Coronary artery (tissue), 2 donors: Measurements from ENCODE around the gene TMTC1.
A peak's percentile ranks its signal among the peaks of the same experiment; 100 is the strongest.
"Not testable (repeated sequence)": the region's sequence is repeated elsewhere in the genome, so short reads cannot be mapped to it uniquely, and the experiment has no call there.

Experiments
- DNase-seq: peaks from one replicate; pipeline ENCODE4 v3.0.0-alpha.2; 2017; ENCODE audit warnings: low spot score
- H3K27ac ChIP-seq, 2 donors: fragments of 200-600 bp; sonication (generic); one replicate each; pipeline ENCODE4 v1.5.1; 2016 to 2019
- H3K4me3 ChIP-seq: fragments of 200-600 bp; sonication (generic); 2 replicates; pipeline ENCODE4 v1.5.1; 2016; ENCODE audit warnings: mild to moderate bottlenecking, moderate library complexity
- CTCF ChIP-seq: fragments of 200-600 bp; sonication (generic); IDR thresholded peaks from one replicate; pipeline ENCODE4 v1.5.1; 2019; ENCODE audit warnings: antibody characterized with exemption

The TMTC1 gene

GRCh38 chr12:29649722-29650121 is 134.0 kb downstream of the TMTC1 start:
- no peak overlapping the region for H3K4me3 ChIP-seq
- no peak overlapping the region for H3K27ac ChIP-seq
- TF ChIP-seq CTCF: no peak
- no peak for DNase-seq

- no peak for DNase-seq
- no peak for TF ChIP-seq CTCF
- Histone ChIP-seq H3K4me3 (no peak overlapping the region), H3K27ac (no peak overlapping the region)
Measured at GRCh38 chr12:29644536-29645162, 139.1 kb downstream of the TMTC1 start.

GRCh38 chr12:29640589-29641345 is 143.0 kb downstream of the TMTC1 start:
- H3K27ac ChIP-seq: peak overlapping the region; percentile 60 to 77
- peak overlapping the region; percentile 46 for H3K4me3 ChIP-seq
- no peak for DNase-seq
- no peak for TF ChIP-seq CTCF

- DNase-seq: no peak
- peak overlapping the region; percentile 60 to 77 for H3K27ac ChIP-seq
- no peak for TF ChIP-seq CTCF
Measured at GRCh38 chr12:29639893-29640495, 143.7 kb downstream of the TMTC1 start.

GRCh38 chr12:29638528-29638927 is 145.2 kb downstream of the TMTC1 start:
- no peak for TF ChIP-seq CTCF
- DNase-seq: no peak
- H3K4me3 ChIP-seq: no peak overlapping the region
- no peak overlapping the region for H3K27ac ChIP-seq

More at GRCh38 chr12:29639893-29640495, 143.7 kb downstream of the TMTC1 start:
- peak overlapping the region; percentile 46 for H3K4me3 ChIP-seq

GRCh38 chr12:29634057-29634456 is 149.7 kb downstream of the TMTC1 start:
- no peak overlapping the region for H3K27ac ChIP-seq
- TF ChIP-seq CTCF: no peak
- no peak overlapping the region for H3K4me3 ChIP-seq
- no peak for DNase-seq

GRCh38 chr12:29630164-29630563 is 153.6 kb downstream of the TMTC1 start:
- H3K4me3 ChIP-seq, DNase-seq, H3K27ac ChIP-seq: not testable (repeated sequence)
